ENCODE data around the gene DNM1.
"Not testable (repeated sequence)": the region's sequence is repeated elsewhere in the genome, so short reads cannot be mapped to it uniquely, and the experiment has no call there.

Gene DNM1

GRCh38 chr9:128226412-128226801 is 23.2 kb downstream of the DNM1 start:
- DNase-seq = no peak

- not testable (repeated sequence) for DNase-seq
These were observed 27.7 kb downstream of the DNM1 start for GRCh38 chr9:128230897-128231296.

GRCh38 chr9:128231638-128232527 is 28.7 kb downstream of the DNM1 start:
- no peak for DNase-seq

- DNase-seq = no peak
These were observed 29.6 kb downstream of the DNM1 start for GRCh38 chr9:128232528-128233428.

- DNase-seq = no peak
These were observed 30.7 kb downstream of the DNM1 start for GRCh38 chr9:128233817-128234406.

- no peak for DNase-seq
These were observed 38.9 kb downstream of the DNM1 start for GRCh38 chr9:128242124-128242523.

- DNase-seq = no peak
These were observed 39.6 kb downstream of the DNM1 start for GRCh38 chr9:128242828-128243214.

- DNase-seq = no peak
These were observed 40.2 kb downstream of the DNM1 start for GRCh38 chr9:128243215-128244018.

GRCh38 chr9:128244091-128244836 is 41.1 kb downstream of the DNM1 start:
- no peak for DNase-seq

- DNase-seq = no peak
These were observed 41.7 kb downstream of the DNM1 start for GRCh38 chr9:128244837-128245231.

GRCh38 chr9:128245421-128246151 is 42.4 kb downstream of the DNM1 start:
- no peak for DNase-seq

- no peak for DNase-seq
These were observed 43.3 kb downstream of the DNM1 start for GRCh38 chr9:128246471-128246870.

GRCh38 chr9:128247226-128247803 is 44.1 kb downstream of the DNM1 start:
- DNase-seq = no peak

- no peak for DNase-seq
These were observed 46.4 kb downstream of the DNM1 start for GRCh38 chr9:128249558-128249907.

- DNase-seq = no peak
These were observed 47.0 kb downstream of the DNM1 start for GRCh38 chr9:128249908-128250838.

GRCh38 chr9:128250839-128251731 is 47.9 kb downstream of the DNM1 start:
- DNase-seq = no peak

- DNase-seq = no peak
These were observed 48.5 kb downstream of the DNM1 start for GRCh38 chr9:128251732-128252100.

GRCh38 chr9:128252317-128253139 is 49.3 kb downstream of the DNM1 start:
- DNase-seq = no peak

All from cortex of kidney (tissue), 1 donor.